Brain microvascular endothelial cell (primary cell): ENCODE results near the gene DAPK1.
"Not testable (repeated sequence)": the region's sequence is repeated elsewhere in the genome, so short reads cannot be mapped to it uniquely, and the experiment has no call there.

Experiments
- DNase-seq: peaks from one replicate; pipeline ENCODE4 v3.0.0-alpha.2; 2020
- H3K27ac ChIP-seq: fragments of 250-450 bp; sonication (Bioruptor Pico); 2 replicates; pipeline ENCODE4 v1.5.1; 2020; ENCODE audit warnings: mild to moderate bottlenecking, moderate library complexity
- H3K27me3 ChIP-seq: fragments of 250-450 bp; sonication (Bioruptor Pico); replicated peaks from 2 replicates; pipeline ENCODE4 v1.5.1; 2020; ENCODE audit warnings: mild to moderate bottlenecking
- H3K36me3 ChIP-seq: fragments of 250-450 bp; sonication (Bioruptor Pico); replicated peaks from 2 replicates; pipeline ENCODE4 v1.5.1; 2020; ENCODE audit warnings: mild to moderate bottlenecking
- H3K4me3 ChIP-seq: 2 replicates; pipeline ENCODE4 v1.5.1; 2011; ENCODE audit warnings: low read depth, mild to moderate bottlenecking, control low read depth, low read length, moderate library complexity
- in situ Hi-C: cut with HindIII; loops from 2 replicates; pipeline ENCODE4 v1.10.0; 2017; ENCODE audit warnings: low sequenced_read_pairs, low pct_ligation_motif_present
- TF ChIP-seq, protein P1 (sequence below): IDR thresholded peaks from 2 replicates; pipeline ENCODE4 v1.5.1; 2011; ENCODE audit warnings: low read depth, mild to moderate bottlenecking, moderate library complexity, low read length, control low read depth, inconsistent platforms; ENCODE audit errors: missing control alignments

DAPK1 gene

DNA sequence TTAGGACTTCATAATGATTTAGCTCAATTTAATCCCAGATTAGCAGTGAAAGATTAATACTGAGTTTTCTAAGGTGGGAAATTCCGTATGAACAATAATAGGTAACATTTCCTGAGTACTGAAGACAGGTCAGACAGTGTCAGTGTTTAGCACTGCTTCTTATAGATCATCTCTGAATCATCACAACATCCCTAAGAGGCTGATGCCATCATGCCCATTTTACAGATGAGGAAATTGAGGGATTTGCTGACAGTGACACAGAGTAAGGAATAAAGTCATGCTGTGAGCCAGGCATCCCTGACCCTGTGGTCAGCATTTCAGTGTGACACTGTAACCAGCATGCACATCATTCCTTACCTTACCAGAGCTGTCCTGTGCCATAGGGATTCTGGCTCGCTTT, 44.5 kb downstream of the DAPK1 start:
- Histone ChIP-seq H3K27me3 (no peaks in the 10 kb centered on the region), H3K36me3 (no peaks in the 10 kb centered on the region), H3K4me3 (no peak overlapping the region), H3K27ac (no peak overlapping the region)
- TF ChIP-seq, protein P1, sequence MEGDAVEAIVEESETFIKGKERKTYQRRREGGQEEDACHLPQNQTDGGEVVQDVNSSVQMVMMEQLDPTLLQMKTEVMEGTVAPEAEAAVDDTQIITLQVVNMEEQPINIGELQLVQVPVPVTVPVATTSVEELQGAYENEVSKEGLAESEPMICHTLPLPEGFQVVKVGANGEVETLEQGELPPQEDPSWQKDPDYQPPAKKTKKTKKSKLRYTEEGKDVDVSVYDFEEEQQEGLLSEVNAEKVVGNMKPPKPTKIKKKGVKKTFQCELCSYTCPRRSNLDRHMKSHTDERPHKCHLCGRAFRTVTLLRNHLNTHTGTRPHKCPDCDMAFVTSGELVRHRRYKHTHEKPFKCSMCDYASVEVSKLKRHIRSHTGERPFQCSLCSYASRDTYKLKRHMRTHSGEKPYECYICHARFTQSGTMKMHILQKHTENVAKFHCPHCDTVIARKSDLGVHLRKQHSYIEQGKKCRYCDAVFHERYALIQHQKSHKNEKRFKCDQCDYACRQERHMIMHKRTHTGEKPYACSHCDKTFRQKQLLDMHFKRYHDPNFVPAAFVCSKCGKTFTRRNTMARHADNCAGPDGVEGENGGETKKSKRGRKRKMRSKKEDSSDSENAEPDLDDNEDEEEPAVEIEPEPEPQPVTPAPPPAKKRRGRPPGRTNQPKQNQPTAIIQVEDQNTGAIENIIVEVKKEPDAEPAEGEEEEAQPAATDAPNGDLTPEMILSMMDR, result no peak
- in situ Hi-C loops, result no loop called here
- no peak for DNase-seq

DNA sequence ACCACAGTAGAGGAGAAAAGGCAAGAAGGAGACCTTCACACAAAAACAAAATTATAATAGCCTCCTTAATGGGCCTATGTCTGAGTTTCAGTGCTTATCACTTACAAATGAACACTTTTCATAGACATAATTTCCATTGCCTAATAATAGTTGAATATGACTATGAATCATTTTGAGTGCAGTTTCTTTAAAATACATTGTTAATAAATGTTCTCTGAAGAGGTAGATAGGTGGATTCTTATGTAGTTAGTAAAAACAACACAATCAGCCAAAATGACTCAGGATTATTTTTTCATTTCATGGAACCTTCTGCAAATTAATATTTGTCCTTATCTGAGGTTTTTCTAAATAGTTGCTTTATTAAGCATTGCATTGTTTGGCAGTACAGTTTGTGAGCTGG, 45.6 kb downstream of the DAPK1 start:
- Histone ChIP-seq H3K36me3 (no peaks in the 10 kb centered on the region), H3K4me3 (no peak overlapping the region), H3K27me3 (no peaks in the 10 kb centered on the region), H3K27ac (no peak overlapping the region)
- in situ Hi-C loops, result no loop called here
- TF ChIP-seq, protein P1, result no peak
- DNase-seq, result no peak

DNA sequence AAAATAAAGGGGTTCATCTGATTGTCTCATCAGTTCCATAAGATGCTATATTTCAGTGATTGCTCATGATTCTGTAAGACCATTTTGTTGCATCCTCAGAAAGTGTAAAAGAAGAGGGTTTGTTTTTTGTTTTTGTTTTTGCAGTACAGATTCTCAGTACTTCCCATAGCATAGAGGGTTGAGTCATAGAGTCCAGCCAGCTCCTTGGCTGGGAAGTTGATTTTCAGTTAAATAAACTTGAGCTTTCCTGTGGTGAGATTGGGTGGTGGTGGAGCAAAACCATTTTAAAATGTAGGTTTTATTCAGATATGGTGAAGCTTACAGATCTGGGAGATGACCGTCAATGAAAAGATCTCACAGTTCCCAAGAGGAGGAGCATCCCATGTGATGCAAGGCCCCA, 48.2 kb downstream of the DAPK1 start:
- peak overlapping the region; percentile 54 for H3K27ac ChIP-seq
- H3K4me3 ChIP-seq, result no peak overlapping the region
- H3K27me3 ChIP-seq, result no peaks in the 10 kb centered on the region
- in situ Hi-C loops, result no loop called here
- TF ChIP-seq, protein P1, result no peak
- no peaks in the 10 kb centered on the region for H3K36me3 ChIP-seq
- peak; percentile 67 for DNase-seq

- H3K27ac ChIP-seq, result peak overlapping the region; percentile 54
- no peaks in the 10 kb centered on the region for H3K36me3 ChIP-seq
- H3K4me3 ChIP-seq, result no peak overlapping the region
- no peaks in the 10 kb centered on the region for H3K27me3 ChIP-seq
- peak; percentile 48 for DNase-seq
- TF ChIP-seq, protein P1, result no peak
- in situ Hi-C loops, result no loop called here
Observed at GRCh38 chr9:87546704-87547103, 49.0 kb downstream of the DAPK1 start.

DNA sequence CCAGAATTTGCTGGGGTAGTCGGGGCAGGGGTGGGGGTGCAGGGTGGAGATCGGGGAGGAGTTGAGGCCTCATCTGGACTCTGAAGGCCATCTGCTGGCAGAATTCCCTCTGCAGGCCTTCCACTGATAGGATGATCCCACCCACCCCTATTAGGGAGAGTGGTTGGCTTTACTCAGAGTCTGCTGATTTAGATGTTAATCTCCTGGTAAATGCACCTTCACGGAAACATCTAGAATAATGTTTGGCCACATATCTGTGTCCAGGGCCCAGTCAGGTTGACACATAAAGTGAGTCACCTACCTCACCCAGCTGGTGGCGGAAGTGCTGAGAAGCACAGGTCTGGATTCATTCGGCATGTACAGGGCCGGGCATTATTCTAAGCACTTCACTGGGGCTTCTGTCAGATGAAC, 50.0 kb downstream of the DAPK1 start:
- TF ChIP-seq, protein P1, result no peak
- in situ Hi-C loops, result no loop called here
- H3K36me3 ChIP-seq, result no peaks in the 10 kb centered on the region
- peak; percentile 22 for DNase-seq
- H3K4me3 ChIP-seq, result no peak overlapping the region
- H3K27me3 ChIP-seq, result no peaks in the 10 kb centered on the region
- no peak overlapping the region for H3K27ac ChIP-seq

DNA sequence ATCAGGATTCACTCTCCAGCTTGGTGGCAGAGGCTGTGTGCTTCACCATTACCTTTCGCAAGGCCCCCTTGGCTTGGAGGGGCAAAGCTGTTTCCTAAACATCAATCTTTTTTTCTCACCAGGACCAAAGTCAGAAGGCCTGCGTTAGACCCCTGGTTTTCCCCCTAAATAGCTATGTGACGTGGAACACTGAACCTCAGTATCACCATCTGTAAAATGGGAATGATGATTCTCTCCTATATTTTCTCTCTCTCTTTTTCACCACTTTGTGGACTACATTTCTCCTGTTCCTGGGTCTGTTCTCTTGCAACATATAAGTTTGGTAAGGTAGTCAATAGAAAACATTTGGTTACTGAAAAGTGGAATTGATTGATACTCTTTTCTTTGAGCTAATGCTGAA, 50.5 kb downstream of the DAPK1 start:
- no peak overlapping the region for H3K4me3 ChIP-seq
- no peak overlapping the region for H3K27ac ChIP-seq

DNA sequence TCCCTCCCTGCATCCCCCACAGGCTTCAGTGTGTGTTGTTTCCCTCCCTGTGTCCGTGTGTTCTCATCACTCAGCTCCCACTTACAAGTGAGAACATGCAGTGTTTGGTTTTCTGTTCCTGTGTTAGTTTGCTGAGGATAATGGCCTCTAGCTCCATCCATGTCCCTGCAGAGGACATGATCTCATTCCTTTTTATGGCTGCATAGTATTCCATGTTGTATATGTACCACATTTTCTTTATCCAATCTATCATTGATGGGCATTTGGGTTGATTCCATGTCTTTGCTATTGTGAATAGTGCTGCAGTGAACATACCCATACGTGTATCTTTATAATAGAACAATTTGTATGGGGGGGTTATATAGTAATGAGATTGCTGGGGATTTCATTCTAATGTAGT, 51.4 kb downstream of the DAPK1 start:
- H3K27ac ChIP-seq, in situ Hi-C loops, H3K36me3 ChIP-seq, H3K4me3 ChIP-seq, H3K27me3 ChIP-seq, DNase-seq: not testable (repeated sequence)

More for the DNA sequence above, 50.5 kb downstream of the DAPK1 start:
- H3K36me3 ChIP-seq, result no peaks in the 10 kb centered on the region
- DNase-seq, result no peak
- in situ Hi-C loops, result no loop called here
- H3K27me3 ChIP-seq, result no peaks in the 10 kb centered on the region
- TF ChIP-seq, protein P1, result no peak
